ENCODE measurements around the gene CPNE8.
"Not testable (repeated sequence)": the region's sequence is repeated elsewhere in the genome, so short reads cannot be mapped to it uniquely, and the experiment has no call there.

CPNE8 gene

DNA sequence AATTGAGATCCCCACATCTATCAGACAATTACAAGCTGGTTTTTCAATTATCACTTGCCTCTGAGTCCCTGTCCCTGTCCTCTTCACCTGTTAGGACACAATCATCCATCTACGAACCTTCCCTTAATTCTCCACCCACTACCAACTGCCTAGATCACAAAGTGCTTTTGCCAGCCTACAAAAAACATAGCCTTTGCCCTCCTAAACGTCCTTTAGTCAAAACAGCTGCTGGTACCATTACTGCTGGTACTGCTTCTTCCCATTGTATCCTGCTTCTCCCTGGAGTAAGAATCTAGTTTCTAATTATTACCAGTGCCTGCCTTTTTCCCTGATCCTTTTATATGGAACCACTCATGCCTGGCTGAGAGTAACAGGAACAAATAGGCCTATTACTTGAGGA is 82.1 kb downstream of the CPNE8 start:
- DNase-seq, result no peak

DNA sequence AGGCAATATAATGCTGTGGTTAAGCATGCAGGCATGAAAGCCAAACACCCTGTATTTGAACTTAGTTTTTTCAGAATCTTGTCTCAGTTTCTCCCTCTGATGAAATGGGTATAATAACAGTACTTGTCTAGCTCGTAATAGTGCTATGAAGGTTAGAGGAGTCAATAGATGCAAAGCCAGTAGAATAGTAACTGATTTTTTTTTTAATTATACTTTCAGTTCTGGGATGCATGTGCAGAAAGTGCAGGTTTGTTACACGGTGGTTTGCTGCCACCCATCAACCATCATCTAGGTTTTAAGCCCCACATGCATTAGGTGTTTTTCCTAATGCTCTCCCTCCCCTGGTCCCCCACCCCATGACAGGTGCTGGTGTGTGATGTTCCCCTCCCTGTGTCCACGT is 87.4 kb downstream of the CPNE8 start:
- no peak for DNase-seq

DNA sequence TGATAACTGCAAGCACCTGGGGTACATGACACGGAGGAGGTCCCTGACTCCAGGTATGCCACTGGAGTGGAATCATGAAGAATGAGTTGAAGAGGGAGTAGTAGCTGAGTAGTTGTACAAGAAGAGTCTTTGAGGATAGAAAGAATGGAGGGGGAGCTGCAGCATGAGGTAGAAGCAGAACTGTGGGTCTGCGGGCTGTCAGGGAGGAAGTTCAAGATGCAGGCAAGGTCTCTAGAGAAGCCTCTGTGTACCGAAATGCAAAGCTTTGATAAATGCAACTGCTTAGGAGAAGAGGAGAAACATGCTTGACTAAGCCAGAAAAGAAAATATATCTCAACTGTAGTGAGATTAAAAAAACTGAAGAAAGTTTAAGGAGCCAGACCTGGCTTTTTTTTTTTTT is 91.5 kb downstream of the CPNE8 start:
- DNase-seq, result no peak

DNA sequence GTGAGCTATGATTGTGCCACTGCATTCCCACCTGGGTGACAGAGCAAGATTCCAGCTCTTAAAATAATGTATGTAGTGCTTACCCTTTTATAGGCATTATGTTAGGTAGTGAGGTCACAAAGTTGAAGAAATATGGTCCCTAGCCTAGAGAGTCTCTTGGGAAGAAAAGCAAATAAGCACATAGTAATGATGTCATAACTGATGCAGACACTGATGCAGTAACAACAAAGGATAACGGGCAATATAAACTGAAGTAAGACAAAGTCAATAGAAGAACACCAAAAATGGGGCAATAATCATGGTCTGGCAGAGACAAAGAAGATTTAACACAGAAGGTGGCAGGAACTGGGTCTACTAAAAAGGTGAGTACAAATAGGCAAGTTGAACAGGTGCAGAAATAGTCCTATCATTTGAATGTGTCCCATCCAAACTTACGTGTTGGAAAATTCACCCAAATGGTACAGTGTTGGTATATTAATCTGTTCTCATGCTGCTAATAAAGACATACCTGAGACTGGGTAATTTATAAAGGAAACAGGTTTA is 93.5 kb downstream of the CPNE8 start:
- DNase-seq, result no peak

DNA sequence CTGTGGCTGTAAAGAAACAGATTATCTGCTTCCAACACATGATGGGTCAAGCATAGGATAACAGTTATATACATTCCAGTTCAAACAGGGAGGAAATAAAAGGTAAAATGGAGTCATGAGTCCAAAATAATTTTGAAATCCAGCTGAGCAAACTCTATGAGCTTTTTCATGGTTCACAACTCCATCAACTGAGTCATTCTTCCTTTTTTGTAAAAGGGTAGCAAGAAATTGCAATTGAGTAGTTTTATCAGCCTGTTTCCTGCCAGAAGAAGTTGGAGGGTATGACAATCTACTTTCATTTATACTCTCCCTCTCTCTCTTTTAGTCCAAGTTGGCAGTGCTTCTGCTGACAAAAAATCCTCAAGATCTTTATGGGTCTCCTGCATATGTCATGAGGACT is 95.6 kb downstream of the CPNE8 start:
- no peak for DNase-seq

GRCh38 chr12:38788106-38788505 is 117.3 kb downstream of the CPNE8 start:
- no peak for DNase-seq

- no peak for DNase-seq
Measured at GRCh38 chr12:38785381-38785780, 120.0 kb downstream of the CPNE8 start.

DNA sequence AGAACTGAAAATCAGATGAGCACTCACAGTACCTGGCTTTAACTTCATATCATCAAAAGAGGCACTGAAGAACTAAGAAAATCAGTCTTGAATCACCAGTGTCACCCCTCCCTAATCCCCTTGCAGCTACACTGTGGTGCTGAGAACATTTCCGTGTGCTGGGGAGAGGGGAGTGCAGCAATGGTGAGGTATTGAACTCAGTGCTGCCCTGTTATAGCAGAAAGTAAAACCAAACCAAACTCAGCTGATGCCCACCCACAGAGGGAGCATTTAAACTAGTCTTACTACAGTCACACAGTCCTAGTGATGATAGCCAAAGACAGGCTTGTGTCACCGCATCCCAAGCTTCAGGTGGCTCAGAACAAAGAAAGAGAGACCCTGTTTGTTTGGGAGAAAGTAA is 122.1 kb downstream of the CPNE8 start:
- no peak for DNase-seq

- DNase-seq, result no peak
Measured at GRCh38 chr12:38782359-38782758, 123.0 kb downstream of the CPNE8 start.

DNA sequence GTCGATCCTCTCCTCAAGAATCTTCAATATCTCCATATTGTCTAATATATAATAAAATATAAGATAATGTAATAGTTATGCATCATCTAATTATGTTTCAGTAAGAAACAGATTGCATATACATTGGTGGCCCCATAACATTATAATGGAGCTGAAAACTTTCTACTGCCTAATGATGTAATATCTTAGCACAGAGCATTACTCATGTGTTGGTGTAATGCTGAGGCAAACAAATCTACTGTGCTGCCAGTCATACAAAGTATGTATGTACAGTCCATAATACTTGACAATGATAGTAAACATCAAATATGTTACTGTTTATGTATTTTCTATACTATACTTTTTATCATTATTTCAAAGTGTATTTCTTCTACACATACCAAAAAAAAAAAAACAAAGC is 128.7 kb downstream of the CPNE8 start:
- no peak for DNase-seq

DNA sequence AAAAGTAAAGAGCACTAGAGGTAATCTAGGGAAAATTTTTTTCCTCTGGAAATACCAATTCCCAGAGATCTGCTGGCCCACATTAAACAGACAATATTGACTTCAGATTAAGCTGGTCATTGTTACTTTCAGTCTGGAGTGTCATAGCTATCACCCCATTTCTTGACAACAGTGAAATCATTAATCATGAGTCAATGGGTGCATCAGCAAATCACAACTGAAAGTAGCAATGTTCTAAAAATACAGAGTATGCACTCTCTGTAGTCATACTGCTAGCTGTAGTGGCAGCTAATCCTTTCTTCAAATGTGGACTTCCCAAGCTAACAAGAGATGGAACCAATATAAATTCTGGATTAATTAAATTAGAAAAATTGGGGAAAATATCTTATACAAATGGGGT is 129.9 kb downstream of the CPNE8 start:
- no peak for DNase-seq

DNA sequence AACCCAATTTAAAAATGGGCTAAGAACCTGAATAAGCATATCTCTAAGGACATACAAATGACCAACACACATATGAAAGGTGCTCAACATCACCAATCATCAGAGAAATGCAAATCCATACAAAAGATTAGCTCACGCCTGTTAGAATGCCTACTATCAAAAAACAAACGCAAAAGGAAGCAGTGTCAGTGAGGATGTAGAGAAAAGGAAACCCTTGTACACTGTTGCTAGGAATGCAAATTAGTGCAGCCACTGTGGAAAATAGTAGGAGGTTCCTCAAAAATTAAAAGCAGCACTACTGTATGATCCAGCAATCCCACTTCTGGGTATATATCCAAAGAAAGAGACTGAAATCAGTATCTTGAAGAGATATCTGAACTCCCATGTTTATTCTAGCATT is 133.0 kb downstream of the CPNE8 start:
- no peak for DNase-seq

DNA sequence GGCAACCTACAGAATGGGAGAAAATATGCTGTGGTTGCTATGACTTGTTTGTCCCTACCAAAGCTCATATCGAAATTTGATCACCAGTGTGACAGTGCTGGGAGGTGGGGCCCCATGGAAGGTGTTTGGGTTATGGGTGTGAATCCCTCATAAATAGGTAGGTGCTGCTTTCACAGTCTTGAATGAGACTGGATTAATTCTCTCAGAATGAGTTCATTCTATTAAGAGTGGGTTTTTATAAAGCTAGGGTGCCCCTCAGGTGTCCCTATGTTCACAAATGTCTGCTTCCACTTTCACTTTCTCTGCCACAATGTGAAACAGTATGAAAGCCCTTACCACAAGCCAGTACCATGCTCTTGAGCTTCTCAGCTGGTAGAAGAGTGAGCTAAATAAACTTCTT is 133.5 kb downstream of the CPNE8 start:
- no peak for DNase-seq

DNA sequence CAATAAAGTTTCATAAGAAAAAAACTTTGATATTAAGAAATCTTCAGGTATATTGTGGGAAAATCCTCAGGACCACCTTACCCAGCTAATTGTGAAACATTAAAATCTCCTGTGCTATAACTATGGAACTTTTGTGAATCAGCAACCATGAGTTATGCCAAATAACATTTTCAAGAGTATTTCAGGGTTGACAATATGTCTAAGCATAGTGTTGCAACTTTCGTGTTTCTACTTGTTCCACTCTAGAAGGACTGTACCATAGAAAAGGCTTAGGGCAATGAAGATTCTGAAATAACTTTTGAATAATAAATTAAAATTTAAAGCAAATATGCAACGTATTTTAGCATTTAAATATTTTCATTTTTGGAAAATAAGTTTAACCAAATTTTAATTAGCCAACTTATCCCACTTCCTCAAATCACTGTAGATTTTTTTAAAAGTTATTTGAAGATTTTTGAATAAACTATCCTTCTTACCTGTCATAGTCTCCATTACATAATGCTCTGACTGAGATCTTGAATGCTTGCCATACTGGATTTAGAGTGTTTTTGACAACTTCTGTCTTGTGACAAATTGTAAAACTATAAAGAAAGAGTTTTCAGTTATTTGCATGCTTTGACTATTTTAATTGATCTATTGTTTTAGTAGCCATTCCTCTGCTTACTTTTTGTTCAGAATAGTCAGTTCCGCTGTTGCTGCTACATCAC is 143.6 kb downstream of the CPNE8 start:
- DNase-seq, result no peak

DNA sequence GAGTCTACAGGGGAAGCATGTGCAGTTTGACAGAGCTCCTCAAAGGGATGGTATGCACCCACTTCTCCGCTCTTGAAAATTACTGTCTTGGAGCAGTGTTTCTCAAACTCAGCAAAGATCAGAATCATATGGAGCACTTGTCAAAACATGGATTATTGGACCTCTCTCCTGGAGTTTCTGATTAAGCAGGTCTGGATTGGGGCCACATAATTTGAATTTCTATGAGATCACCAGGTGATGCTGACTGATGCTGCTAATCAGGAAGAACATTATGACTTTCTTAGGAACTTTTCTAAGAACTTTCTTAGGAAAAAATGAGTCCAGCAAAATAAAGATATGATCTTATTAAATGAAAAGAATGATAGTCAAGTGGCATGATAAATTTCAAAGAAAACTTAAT is 144.3 kb downstream of the CPNE8 start:
- DNase-seq, result no peak

GRCh38 chr12:38759621-38760020 is 145.8 kb downstream of the CPNE8 start:
- no peak for DNase-seq

DNA sequence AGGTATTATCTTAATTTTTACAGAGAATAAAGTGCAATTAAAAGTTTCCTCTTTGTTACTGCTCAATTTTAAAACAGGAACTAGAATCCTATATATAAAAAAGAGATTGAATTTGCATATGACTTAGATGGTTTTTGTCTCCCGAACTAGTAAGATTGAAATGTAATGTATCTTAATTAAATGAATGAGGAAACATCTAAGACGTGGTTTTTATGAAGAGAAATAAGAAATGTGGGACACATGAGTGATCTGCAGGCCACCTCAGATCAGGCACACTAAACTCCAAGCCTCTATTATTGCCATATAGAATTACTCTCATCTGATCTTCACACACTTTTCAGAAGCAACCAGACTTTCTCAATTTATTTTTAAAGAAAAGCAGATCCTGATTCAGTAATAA is 158.6 kb downstream of the CPNE8 start:
- DNase-seq, result no peak

- DNase-seq, result no peak
Measured at GRCh38 chr12:38745601-38746000, 159.8 kb downstream of the CPNE8 start.

- no peak for DNase-seq
Measured at GRCh38 chr12:38744041-38744440, 161.3 kb downstream of the CPNE8 start.

DNA sequence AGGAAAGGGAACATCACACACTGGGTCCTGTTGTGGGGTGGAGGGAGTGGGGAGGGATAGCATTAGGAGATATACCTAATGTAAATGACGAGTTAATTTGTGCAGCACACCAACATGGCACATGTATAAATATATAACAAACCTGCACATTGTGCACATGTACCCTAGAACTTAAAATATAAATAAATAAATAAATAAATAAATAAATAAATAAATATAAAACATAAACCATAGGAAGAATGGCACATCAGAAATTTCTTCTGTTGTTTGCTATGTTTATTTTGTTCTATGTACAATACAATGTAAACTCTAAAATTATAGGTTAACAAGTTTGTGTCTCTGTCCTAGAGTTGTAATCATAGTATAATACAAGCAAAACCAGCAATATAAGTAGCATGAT is 162.9 kb downstream of the CPNE8 start:
- DNase-seq, result not testable (repeated sequence)

- no peak for DNase-seq
Measured at GRCh38 chr12:38736821-38737220, 168.6 kb downstream of the CPNE8 start.

DNA sequence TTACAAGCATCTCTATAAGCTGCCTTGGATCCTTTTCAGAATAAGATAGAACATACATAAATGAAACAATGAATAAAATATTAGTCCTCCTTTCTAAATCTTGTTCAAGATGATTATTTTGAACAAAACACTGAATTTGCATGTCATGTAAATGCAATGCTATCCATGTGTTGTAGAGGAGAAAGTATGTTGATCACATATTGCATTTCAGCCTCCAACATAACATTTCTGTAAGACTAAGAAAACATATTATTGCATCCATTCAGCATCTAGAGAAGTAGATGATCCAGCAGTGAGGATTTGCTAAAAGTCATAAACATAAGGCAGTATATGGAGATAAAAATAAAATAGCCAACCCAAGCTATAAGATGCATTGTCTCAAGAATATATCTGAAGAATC is 172.6 kb downstream of the CPNE8 start:
- DNase-seq, result no peak

GRCh38 chr12:38728894-38729293 is 176.5 kb downstream of the CPNE8 start:
- no peak for DNase-seq

DNA sequence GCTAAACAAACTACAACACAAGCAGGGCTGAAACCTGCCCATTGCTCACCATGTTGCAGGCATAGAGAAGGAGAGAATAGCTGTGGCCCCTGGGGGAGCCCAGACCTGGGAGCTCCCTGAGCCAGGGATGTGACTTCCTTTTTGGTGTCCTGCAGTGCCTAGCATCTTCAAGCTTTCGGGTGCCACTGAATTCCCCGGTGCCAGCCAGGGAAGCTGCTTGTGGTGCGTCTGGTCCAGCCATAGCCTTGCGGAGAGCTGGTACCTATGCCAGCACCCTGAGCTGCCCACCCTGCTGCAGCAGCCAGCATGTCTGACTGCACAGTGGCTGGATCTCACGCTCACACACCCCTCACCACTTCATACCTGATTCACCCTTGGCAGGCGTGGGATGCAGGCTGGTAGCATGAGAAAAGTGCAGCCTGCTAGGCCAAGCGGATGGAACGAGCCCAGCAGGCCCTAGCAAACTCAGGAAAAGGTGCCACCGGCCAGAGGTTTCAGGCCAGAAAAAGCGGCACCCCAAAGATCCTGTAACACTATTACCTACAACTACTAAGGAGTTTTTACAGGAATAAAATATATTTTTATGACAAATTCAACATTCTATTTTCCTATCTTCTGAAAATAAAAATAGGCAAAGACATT is 183.7 kb downstream of the CPNE8 start:
- DNase-seq, result no peak

- no peak for DNase-seq
Measured at GRCh38 chr12:38720661-38721060, 184.7 kb downstream of the CPNE8 start.

Measured in NCI-H1048 (cell line).